Testis (tissue), 3 donors: ENCODE measurements around the gene NFE2L1. TPM values are rescaled to one million over a fixed set of nuclear protein-coding genes. Genes with fewer than 3 reads are reported as not detected.
A peak's percentile ranks its signal among the peaks of the same experiment; 100 is the strongest.

ENCODE experiments used
- DNase-seq: peaks from one replicate; pipeline ENCODE4 v3.0.0-alpha.2; 2019
- H3K27ac ChIP-seq, 2 donors: fragments of 200-600 bp; sonication (generic); one replicate each; pipeline ENCODE4 v1.5.1; 2019
- H3K27me3 ChIP-seq: fragments of 200-600 bp; sonication (generic); one replicate; pipeline ENCODE4 v1.5.1; 2019
- H3K36me3 ChIP-seq: fragments of 200-600 bp; sonication (generic); one replicate; pipeline ENCODE4 v1.5.1; 2017; ENCODE audit warnings: low read depth; ENCODE audit errors: missing control alignments
- H3K4me1 ChIP-seq: fragments of 200-600 bp; sonication (generic); one replicate; pipeline ENCODE4 v1.5.1; 2019
- H3K4me3 ChIP-seq, 2 donors: fragments of 200-600 bp; sonication (generic); one replicate each; pipeline ENCODE4 v1.5.1; 2017 to 2019
- H3K9me3 ChIP-seq: fragments of 200-600 bp; sonication (generic); one replicate; pipeline ENCODE4 v1.5.1; 2017
- CTCF ChIP-seq, 3 experiments: fragments of 450-650 bp in 2 of 3; fragments of 200-600 bp in 1 of 3; sonication (generic) in 1 of 3; IDR thresholded peaks; one replicate each; pipeline ENCODE4 v1.5.1; 2016 to 2019; ENCODE audit warnings: antibody characterized with exemption in 3 of 3, mild to moderate bottlenecking in 2 of 3, moderate library complexity in 1 of 3
- POLR2A ChIP-seq: fragments of 450-650 bp; IDR thresholded peaks from one replicate; pipeline ENCODE4 v1.6.1; 2017; ENCODE audit warnings: antibody characterized with exemption, mild to moderate bottlenecking, moderate library complexity
- WGBS, 2 donors: methylation state at CpG; one replicate each; pipeline ENCODE4 v1.1.5; 2018; 5-methylcytosine and 5-hydroxymethylcytosine counted together
- intact Hi-C: fragments of 100-400 bp; cut with DNase I; formaldehyde crosslinking; loops from one replicate; pipeline ENCODE4 v1.15.1; 2023; ENCODE audit warnings: low total_unique reads
- polyA plus RNA-seq: library from polyadenylated mRNA; stranded (reverse); fragments of 350-450 nt; fragmentation: Illumina TruSeq; extraction: RNeasy Lipid Tissue Mini Kit (QIAGEN cat#74804); gene quantifications from one replicate; pipeline ENCODE4 v1.2.3, GENCODE V29; 2014; ENCODE audit warnings: low read depth, low replicate concordance; ENCODE audit not compliant: insufficient read depth
- total RNA-seq, 2 donors: library from RNA; depleted of rRNA; stranded (reverse); fragments of >200 nt; gene quantifications; one replicate each; pipeline ENCODE4 v1.2.3, GENCODE V29; 2016

The NFE2L1 gene
- total and polyA plus RNA-seq, 3 donors from 2014 or later: 180 to 199 (median 193) TPM

- no peak for DNase-seq
- H3K4me3 ChIP-seq: peak overlapping the region in 1 of 2 donors; percentile 40
- intact Hi-C loops: no loop called here
- peaks cover 57% of the 10 kb centered on the region for H3K4me1 ChIP-seq
- H3K27me3 ChIP-seq: no peaks in the 10 kb centered on the region
- H3K27ac ChIP-seq: peak overlapping the region; percentile 24 to 58
- no peaks in the 10 kb centered on the region for H3K36me3 ChIP-seq
- TF ChIP-seq CTCF (IDR thresholded peaks at IDR 0.05) (no peak), POLR2A (no peak)
- no peaks in the 10 kb centered on the region for H3K9me3 ChIP-seq
- 75 to 77% methylated on average over 5 of the region's 5 CpGs for WGBS, 2 donors
Measured at GRCh38 chr17:48055531-48056245, 7.5 kb downstream of the NFE2L1 start.

- no peak for DNase-seq
Measured at GRCh38 chr17:48056246-48056745, 8.1 kb downstream of the NFE2L1 start.

GRCh38 chr17:48056879-48057278 lies 8.7 kb downstream of the NFE2L1 start:
- WGBS, 2 donors: 40 to 70% methylated on average over 1 to 2 of the region's 2 CpGs
- Histone ChIP-seq H3K27ac (no peak overlapping the region), H3K9me3 (no peaks in the 10 kb centered on the region), H3K27me3 (no peaks in the 10 kb centered on the region), H3K4me1 (peaks cover 45% of the 10 kb centered on the region), H3K4me3 (no peak overlapping the region), H3K36me3 (no peaks in the 10 kb centered on the region)
- TF ChIP-seq POLR2A (no peak), CTCF (IDR thresholded peaks at IDR 0.05) (no peak)
- intact Hi-C loops: no loop called here
- DNase-seq: no peak

More at GRCh38 chr17:48056246-48056745, 8.1 kb downstream of the NFE2L1 start:
- Histone ChIP-seq H3K4me3 (no peak overlapping the region), H3K36me3 (no peaks in the 10 kb centered on the region), H3K27ac (no peak overlapping the region), H3K27me3 (no peaks in the 10 kb centered on the region), H3K4me1 (peaks cover 51% of the 10 kb centered on the region), H3K9me3 (no peaks in the 10 kb centered on the region)
- no peak for TF ChIP-seq POLR2A
- no peak for TF ChIP-seq CTCF (IDR thresholded peaks at IDR 0.05)
- 88 to 92% methylated on average over 10 of the region's 10 CpGs for WGBS, 2 donors
- intact Hi-C loops: no loop called here

- Histone ChIP-seq H3K4me1 (peaks cover 38% of the 10 kb centered on the region), H3K27ac (no peak overlapping the region), H3K9me3 (no peaks in the 10 kb centered on the region), H3K4me3 (no peak overlapping the region), H3K27me3 (no peaks in the 10 kb centered on the region), H3K36me3 (no peaks in the 10 kb centered on the region)
- WGBS, 2 donors: 61 to 69% methylated on average over 4 of the region's 4 CpGs
- no peak for DNase-seq
- TF ChIP-seq POLR2A: no peak
- TF ChIP-seq CTCF (IDR thresholded peaks at IDR 0.05): no peak
- intact Hi-C loops: no loop called here
Measured at GRCh38 chr17:48057626-48058025, 9.5 kb downstream of the NFE2L1 start.
